ENCODE data around the gene GRN.

Gene GRN
- total RNA-seq = 17.9 to 34.1 reads per million in 2 experiments

- DNase-seq (ENCODE audit: low read depth) = peak; percentile 74
These were observed at the start of gene GRN for GRCh38 chr17:44344939-44345453. GRN (plus strand) TSS chr17:44345302; CDS start chr17:44349165, 3,863 bp downstream.

- no peak for DNase-seq (ENCODE audit: low read depth)
These were observed 47.1 kb upstream of the GRN start for GRCh38 chr17:44297975-44298374.

GRCh38 chr17:44304651-44305050 is 40.5 kb upstream of the GRN start:
- DNase-seq (ENCODE audit: low read depth) = no peak

- no peak for DNase-seq (ENCODE audit: low read depth)
These were observed 37.5 kb upstream of the GRN start for GRCh38 chr17:44307387-44308186.

GRCh38 chr17:44308320-44308818 is 36.7 kb upstream of the GRN start, which contains the start of gene RUNDC3A:
RUNDC3A (plus strand) TSS chr17:44308601; CDS start chr17:44308833, 232 bp downstream.
- peak; percentile 79 for DNase-seq (ENCODE audit: low read depth)

- no peak for DNase-seq (ENCODE audit: low read depth)
These were observed 36.2 kb upstream of the GRN start for GRCh38 chr17:44308865-44309264.

GRCh38 chr17:44309472-44309871 is 35.6 kb upstream of the GRN start:
- no peak for DNase-seq (ENCODE audit: low read depth)

GRCh38 chr17:44310188-44310587 is 34.9 kb upstream of the GRN start:
- DNase-seq (ENCODE audit: low read depth) = no peak

- no peak for DNase-seq (ENCODE audit: low read depth)
These were observed 34.3 kb upstream of the GRN start for GRCh38 chr17:44310609-44311376.

- DNase-seq (ENCODE audit: low read depth) = no peak
These were observed 33.4 kb upstream of the GRN start for GRCh38 chr17:44311562-44312181.

GRCh38 chr17:44312396-44313104 is 32.6 kb upstream of the GRN start:
- DNase-seq (ENCODE audit: low read depth) = no peak

GRCh38 chr17:44314031-44314430 is 31.1 kb upstream of the GRN start:
- no peak for DNase-seq (ENCODE audit: low read depth)

GRCh38 chr17:44314524-44314868 is 30.6 kb upstream of the GRN start:
- DNase-seq (ENCODE audit: low read depth) = no peak

- DNase-seq (ENCODE audit: low read depth) = no peak
These were observed 30.0 kb upstream of the GRN start for GRCh38 chr17:44314869-44315661.

GRCh38 chr17:44315760-44316731 is 29.1 kb upstream of the GRN start:
- no peak for DNase-seq (ENCODE audit: low read depth)

- DNase-seq (ENCODE audit: low read depth) = no peak
These were observed 27.6 kb upstream of the GRN start for GRCh38 chr17:44317545-44317944.

- no peak for DNase-seq (ENCODE audit: low read depth)
These were observed 26.8 kb upstream of the GRN start for GRCh38 chr17:44318077-44318892.

GRCh38 chr17:44320066-44320465 is 25.0 kb upstream of the GRN start:
- no peak for DNase-seq (ENCODE audit: low read depth)
